Right forelimb (tissue), 1 donor: ENCODE data around the gene IL17REL.

Experiments used
- DNase-seq: peaks from one replicate; pipeline ENCODE4 v3.0.0-alpha.2; 2018

IL17REL gene

DNA sequence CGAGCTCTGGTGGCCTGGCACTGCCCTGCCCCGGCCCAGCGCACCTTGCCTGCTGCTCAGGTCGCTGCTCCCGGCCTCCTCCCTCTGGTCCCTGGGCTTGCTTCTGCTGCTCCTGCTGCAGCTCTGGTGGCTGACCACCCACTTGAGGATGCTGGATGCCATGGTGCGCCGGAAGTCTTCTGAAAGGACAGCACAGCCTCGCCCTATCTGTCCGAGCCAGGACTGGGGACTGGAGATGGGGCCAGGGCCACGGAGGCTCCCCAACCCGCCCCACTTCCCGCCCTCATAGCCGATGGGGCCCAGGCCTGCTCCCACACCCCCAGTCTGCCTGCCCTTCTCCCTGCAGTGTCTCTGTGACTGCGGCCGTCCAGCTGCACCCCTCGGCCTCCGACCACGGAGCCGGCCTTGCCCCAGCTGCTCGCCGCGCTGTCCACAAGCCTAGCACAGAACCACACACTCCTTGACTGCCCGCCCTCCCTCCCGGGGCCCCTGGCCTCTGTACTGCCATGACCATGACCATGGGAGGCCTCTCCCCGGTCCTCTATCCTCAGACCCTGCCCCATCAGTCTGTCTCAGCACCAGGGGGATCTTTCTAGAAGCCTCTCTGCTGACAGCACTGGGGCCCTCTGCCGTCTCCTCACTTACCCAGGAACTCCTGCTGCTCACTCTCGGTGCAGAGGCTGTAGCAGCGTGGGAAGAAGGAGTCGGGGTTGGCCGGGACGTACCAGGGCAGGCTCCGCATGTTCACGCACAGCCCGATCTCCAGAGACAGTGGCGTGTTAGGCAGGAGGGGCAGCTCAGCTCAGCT is 32.9 kb upstream of the IL17REL start:
- no peak for DNase-seq

- DNase-seq, result no peak
Observed at GRCh38 chr22:50044485-50045118, 32.0 kb upstream of the IL17REL start.

GRCh38 chr22:50041361-50042065 is 28.9 kb upstream of the IL17REL start:
- DNase-seq, result no peak

DNA sequence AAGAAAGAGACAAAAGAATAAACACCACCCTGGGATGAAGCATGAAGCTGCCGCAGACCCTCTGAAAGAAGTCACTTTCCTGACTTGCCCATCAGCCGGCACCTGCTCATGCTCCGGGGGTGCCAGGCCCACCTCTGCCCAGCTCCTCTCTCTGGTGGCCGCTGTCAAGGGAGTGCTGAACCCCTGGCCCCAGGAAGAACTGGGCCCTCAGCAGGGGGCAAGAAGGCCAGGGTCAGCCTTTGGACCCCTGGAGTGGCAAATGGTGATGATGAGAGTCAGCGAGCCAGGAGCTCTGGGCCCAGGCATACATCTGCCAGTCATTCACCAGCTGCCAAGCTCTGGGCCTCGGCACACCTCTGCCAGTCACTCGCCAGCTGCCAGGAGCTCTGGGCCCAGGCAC is 28.2 kb upstream of the IL17REL start:
- DNase-seq, result no peak

DNA sequence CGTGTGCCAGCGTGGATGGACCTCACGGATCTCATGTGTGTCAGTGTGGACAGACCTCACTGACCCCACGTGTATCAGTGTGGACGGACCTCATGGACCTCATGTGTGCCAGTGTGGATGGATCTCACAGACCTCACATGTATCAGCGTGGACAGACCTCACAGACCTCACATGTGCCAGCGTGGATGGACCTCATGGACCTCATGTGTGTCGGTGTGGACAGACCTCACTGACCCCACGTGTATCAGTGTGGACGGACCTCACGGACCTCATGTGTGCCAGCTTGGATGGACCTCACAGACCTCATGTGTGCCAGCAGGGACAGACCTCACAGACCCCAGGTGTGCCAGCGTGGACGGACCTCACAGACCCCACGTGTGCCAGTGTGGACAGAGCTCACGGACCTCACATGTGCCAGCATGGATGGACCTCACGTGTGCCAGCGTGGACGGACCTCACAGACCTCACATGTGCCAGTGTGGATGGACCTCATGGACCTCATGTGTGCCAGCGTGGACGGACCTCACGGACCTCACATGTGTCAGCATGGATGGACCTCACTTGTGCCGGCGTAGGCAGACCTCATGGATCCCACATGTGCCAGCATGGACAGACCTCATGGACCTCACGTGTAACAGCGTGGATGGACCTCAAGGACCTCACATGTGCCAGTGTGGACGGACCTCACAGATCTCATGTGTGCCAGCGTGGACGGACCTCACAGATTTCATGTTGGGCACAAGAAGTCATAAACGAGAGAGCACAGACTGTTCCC is 27.3 kb upstream of the IL17REL start:
- no peak for DNase-seq

DNA sequence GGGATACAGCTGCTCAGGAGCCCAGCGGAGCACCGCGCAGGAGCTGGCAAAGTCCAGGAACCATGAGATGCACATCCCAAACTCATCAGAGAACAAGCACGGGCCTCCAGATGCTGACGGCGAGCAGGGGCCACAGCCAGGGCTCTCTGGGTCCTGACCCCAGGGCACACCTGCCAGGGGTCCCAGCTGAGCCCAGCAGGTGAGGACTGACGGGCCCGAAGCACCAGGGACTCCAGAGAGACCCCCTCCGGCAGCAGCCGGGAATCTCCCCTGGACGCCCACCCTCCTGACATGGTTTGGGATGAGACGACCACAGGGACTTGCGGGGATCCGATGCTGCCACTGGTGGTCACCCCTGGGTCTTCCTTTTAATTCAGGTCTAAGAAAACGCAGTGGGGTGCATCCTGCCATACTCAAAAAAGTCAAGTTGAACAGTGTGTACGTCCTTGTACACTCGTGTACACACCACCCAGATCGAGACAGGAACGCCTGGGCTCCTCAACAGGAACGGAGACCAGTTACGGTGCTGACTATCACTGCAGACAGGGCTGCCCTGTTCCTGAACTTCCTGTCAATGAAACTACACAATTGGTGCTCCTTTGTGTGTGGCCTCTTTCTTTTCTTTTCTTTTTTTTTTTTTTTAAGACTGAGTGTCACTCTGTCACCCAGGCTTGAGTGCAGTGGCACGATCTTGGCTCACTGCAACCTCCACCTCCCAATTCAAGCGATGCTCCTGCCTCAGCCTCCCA is 23.6 kb upstream of the IL17REL start:
- no peak for DNase-seq

- no peak for DNase-seq
Observed at GRCh38 chr22:50035131-50035881, 22.7 kb upstream of the IL17REL start.

- no peak for DNase-seq
Observed at GRCh38 chr22:50034126-50035081, 21.8 kb upstream of the IL17REL start.

DNA sequence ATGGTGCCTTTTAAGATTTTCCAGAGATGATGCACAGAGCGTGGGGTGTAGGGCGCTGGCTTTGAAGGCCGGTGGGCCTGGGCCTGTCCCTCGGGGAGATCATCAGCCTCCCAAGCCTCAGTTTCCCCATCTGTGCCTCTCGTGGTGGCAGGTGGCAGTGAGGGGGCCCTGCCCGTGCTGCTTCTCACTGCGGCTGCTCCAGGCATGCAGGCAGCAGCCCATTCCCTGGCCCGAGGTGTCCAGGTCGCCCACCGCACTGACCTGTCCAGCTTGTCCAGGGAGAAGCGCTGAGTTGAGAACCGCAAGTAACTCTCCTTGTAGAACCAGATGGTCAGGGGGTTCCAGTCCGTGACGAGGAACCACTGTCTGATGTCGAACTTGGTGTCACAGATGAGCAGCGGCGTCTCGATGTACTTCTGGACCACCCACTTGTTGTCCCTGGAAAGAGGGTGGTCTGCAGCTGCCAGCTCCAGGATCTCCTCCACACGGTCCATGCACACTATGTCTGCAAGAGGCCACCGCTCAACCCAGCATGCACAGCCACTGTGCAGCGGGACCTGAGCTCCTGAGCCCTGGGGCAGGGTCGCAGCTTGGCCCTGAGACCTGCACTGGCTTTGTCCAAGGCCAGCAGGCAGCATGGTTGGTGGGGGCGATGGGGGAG is 20.5 kb upstream of the IL17REL start:
- DNase-seq, result no peak

- no peak for DNase-seq
Observed at GRCh38 chr22:50032109-50032871, 19.7 kb upstream of the IL17REL start.

GRCh38 chr22:50031189-50032091 is 18.9 kb upstream of the IL17REL start:
- DNase-seq, result no peak

DNA sequence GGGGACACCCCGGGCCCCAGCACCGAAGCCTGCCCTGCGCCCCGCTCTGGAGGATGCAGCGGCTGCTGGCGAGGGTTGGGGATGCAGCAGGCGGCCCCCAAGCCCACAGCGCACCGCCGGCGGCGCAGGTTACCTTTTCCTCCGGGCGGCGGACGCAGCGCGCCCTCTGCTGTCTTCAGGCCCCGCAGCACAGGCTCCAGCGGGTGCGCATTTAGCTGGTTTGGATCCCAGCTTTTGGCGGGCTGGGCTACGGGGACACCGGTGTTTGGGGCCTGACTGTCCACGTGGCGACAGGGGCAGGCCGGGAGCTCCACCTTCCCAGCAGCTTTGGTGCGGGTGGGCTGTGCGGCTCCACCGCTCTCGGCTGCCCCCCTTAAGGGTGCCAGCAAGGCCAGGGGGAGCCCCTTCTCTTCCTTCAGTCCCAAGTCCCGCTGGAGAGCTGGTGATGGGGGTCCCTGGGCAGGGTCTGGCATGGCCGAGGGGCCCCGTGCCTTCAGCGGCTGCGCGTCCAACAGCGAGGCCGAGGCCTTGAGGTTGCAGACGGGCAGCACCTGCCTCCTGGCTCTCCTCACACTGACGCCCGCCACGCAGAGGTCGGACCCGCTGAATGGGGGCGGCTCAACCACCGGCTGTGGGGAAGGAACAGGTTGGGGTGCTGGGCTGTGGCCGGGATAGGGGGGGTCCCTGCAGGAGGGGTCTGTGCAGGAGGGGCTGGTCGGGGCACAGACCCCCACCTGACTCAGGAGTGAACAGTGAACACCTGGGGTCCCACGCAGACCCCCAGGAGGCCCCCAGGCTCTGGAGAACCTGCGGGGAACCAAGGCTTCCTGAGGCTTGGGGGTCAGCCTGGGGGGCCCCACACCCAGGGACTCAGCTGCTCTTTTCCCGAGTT is 18.0 kb upstream of the IL17REL start:
- peak; percentile 71 for DNase-seq

DNA sequence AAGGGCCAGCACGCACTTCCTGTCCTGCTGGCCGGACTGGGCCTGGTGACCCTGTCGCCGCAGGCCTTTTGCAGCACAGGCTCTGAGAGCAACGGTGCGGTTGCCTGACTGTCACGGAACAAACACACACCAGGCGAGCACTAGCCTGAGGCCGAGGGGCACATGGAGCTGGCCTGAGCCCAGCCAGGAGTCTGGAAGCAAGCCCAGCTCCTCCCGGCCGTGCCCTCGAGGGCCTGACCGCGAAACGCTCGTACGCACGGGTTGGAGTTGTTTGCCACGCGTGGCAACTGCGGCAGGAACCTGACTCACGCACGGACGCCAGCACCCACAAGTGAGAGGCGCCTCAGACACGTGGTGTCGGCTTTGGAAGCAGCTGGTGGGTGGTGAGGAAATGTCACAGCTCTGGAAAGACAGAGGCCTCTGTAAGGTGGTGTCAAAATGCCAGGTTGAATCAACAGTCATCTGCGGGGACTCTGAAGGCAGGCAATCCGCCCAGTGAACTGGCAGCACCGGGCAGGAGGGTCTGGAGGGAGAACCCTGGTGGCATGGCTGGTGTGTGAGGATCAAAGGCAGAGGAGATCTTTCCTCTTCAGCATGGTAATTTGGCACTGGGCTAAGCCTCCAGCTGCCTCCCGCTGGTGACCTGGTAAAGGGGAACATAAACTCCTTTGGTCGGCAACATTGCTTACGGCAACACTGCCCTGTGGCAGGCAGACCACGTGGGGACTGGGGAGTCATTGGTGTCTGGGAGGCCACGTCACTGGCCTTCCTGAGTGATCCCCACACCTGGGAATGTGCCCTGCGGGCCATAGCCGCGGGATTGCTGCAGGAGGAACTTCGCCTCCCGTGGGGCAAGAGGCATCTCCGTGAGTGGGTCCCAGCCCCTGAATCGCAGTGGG is 15.3 kb upstream of the IL17REL start:
- DNase-seq, result no peak

DNA sequence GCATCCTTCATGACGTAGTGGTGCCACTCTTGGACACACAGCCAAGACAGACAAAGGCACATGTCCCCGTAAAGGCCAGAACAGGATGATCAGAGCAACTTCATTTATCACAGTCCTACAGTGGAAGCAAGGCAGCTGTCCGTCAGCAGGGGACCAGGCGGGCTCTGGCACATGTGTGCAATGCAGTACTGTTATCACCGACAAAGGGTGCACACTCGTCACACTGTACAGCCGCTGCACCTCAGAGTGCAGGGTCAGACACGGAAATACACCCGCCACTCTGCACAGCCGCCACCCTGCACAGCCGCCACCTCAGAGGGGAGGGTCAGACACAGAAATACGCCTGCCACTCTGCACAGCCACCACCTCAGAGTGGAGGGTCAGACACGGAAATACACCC is 13.4 kb upstream of the IL17REL start:
- DNase-seq, result no peak

DNA sequence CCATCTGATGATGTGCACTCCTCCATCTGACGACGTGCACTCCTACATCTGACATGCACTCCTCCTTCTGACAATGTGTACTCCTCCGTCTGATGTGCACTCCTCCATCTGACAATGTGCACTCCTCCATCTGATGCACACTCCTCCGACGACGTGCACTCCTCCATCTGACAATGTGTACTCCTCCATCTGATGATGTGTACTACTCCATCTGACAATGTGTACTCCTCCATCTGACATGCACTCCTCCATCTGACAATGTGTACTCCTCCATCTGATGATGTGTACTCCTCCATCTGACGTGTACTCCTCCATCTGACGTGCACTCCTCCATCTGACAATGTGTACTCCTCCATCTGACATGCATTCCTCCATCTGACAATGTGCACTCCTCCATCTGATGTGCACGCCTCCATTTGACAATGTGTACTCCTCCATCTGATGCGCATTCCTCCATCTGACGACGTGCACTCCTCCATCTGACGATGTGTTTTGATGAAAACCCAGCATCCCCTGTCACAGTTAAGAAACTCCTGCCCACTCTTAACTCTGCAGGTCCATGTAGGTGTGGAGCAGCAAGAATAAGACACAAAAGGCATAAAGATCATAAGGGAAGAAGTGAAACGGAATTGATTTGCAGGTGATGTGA is 9.7 kb upstream of the IL17REL start:
- no peak for DNase-seq
